Measurements from ENCODE around the gene MATCAP1.

MATCAP1 gene

DNA sequence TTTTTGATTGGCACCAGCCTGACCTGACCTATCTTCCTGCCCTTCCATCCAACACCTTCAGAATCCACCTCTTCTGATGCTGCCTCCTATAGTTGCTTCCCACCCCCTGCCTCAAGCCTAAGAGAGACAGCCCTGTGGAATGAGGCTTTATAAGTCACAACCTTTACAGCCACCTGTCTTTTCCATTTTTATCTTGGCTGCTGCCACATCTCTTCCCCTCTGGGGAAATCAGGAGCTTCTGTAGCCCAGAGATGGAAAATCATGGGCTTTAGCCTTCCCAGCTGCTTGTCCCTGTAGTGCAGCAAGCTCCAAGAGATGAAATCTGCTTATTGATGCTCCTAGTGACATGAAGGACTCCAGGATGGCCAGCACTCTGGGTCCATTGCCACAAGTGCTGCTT lies 55.3 kb downstream of the MATCAP1 start:
- DNase-seq (ENCODE audit: low read depth): no peak

Measured in amniotic epithelial cell (primary cell).